ENCODE results near the gene ATP1B2. TPM values are rescaled to one million over a fixed set of nuclear protein-coding genes. Genes with fewer than 3 reads are reported as not detected.

Gene ATP1B2
- total RNA-seq, 1 experiment from 2014 or later = not detected

DNA sequence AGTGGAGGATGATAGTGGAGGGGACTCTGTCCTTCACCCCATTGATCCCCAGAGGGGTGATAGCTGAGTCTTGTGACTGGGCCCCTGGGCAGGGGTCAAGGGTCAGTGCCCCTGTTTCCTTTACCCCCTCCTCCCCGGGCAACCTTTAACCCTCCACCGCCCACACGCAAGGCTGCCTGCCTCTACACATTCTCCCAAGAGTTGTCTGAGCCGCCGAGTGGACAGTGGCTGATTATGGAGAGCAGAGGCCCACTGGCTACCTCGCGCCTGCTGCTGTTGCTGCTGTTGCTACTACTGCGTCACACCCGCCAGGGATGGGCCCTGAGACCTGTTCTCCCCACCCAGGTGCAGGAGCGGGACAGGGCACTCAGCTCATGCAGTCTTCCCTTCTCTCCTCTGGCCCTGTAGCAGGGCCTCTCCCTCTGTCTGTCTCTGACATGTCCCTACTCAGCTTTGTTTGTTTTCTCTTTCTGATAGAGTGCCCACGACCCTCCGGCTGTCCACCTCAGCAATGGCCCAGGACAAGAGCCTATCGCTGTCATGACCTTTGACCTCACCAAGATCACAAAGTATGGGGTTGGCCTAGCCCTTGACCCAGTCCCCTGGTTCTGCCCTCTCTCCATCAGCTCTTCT is 20.7 kb upstream of the ATP1B2 start, which contains the start of gene SHBG:
Gene SHBG, plus strand, starts transcription at position 197 of the 633 bp plus-strand sequence. Its CDS starts 38 bp downstream, at position 235.
- no peak for ATAC-seq
- H3K36me3 ChIP-seq (ENCODE audit: control insufficient read depth in 1 of 2, insufficient read depth in 2 of 2, low read length in 2 of 2) = no peaks in the 10 kb centered on the region
- POLR2A ChIA-PET = interaction anchor here (1.6 to 3.7 kb wide), 2 partner anchors 15 to 57 kb away, joined by 4 to 31 read pairs; partner anchors contain the start of genes FXR2, TP53 and WRAP53

GRCh38 chr17:7631398-7632380 is 19.0 kb upstream of the ATP1B2 start:
- Histone ChIP-seq H3K36me3 (ENCODE audit: control insufficient read depth in 1 of 2, insufficient read depth in 2 of 2, low read length in 2 of 2) (no peaks in the 10 kb centered on the region), H3K27ac (ENCODE audit: low read depth, low read length) (no peak overlapping the region; the same call in 1 of the 2 replicates), H3K27me3 (ENCODE audit: insufficient read depth, low read length) (no peaks in the 10 kb centered on the region), H3K4me3 (replicated peaks in 1 of 2; ENCODE audit: low read depth in 1 of 2, low read length in 2 of 2) (no peak overlapping the region), H3K9me2 (ENCODE audit: insufficient read depth) (no peaks in the 10 kb centered on the region), H4K20me1 (ENCODE audit: insufficient read depth) (no peaks in the 10 kb centered on the region), H2AFZ (ENCODE audit: low read depth, low read length, poor library complexity, severe bottlenecking) (no peak overlapping the region), H3K9ac (ENCODE audit: low read length) (no peak overlapping the region), H3K4me2 (ENCODE audit: low read length) (no peak overlapping the region), H3K4me1 (ENCODE audit: control insufficient read depth in 1 of 2, insufficient read depth in 2 of 2, low read length in 2 of 2) (peaks cover 4 to 15% of the 10 kb centered on the region in 2 experiments), H3K9me3 (ENCODE audit: control insufficient read depth in 1 of 2, insufficient read depth in 1 of 2, low read depth in 1 of 2, low read length in 2 of 2) (no peaks in the 10 kb centered on the region), H3K79me2 (ENCODE audit: insufficient read depth, low read length) (peaks cover 3% of the 10 kb centered on the region; the same call in 1 of the 2 replicates)
- ChIA-PET RAD21 (ENCODE audit: low non-redundant PET in 1 of 2, low total read pairs in 2 of 2, uncharacterized antibody in 2 of 2, unreplicated experiment in 2 of 2) (interaction anchor here (0.8 to 1.0 kb wide), 3 partner anchors 45 to 56 kb away, joined by 3 to 5 read pairs (median 3); partner anchors contain the start of gene TP53 (in 2 of the 2)), POLR2A (interaction anchor here (1.0 to 3.7 kb wide), 3 partner anchors 10 to 55 kb away, joined by 5 to 31 read pairs (median 6); partner anchors contain the start of genes MPDU1, TP53 and WRAP53), CTCF (interaction anchor here (0.6 to 5.4 kb wide), 10 partner anchors 8 to 410 kb away, joined by 3 to 54 read pairs (median 4); partner anchors contain the start of genes FXR2, TP53 and WRAP53)
- TF ChIP-seq EGR1 (IDR thresholded peaks at IDR 0.05; ENCODE audit: low read depth) (no peak), FOSL1 (IDR thresholded peaks at IDR 0.05; ENCODE audit: low read depth) (no peak), POLR2AphosphoS5 (IDR thresholded peaks at IDR 0.05; ENCODE audit: low read depth, low read length) (no peak), ZBTB33 (IDR thresholded peaks at IDR 0.05; ENCODE audit: extremely low read depth, insufficient replicate concordance, low read length) (no peak), TCF7L2 (IDR thresholded peaks at IDR 0.05; ENCODE audit: borderline replicate concordance, extremely low read depth, insufficient read depth, insufficient read length) (no peak), CEBPB (IDR thresholded peaks at IDR 0.05; ENCODE audit: low read depth) (no peak)
- DNase-seq (ENCODE audit: low read depth, low spot score) (no peak), ATAC-seq (no peak)
- intact Hi-C loops (cut with micrococcal nuclease) = loop anchor here (1.0 to 5.0 kb wide), 2 partner anchors 56 to 426 kb away; partner anchors contain the start of gene TP53
- no TSS peak for BruUV-seq (replicated peaks)

More for the DNA sequence above, 20.7 kb upstream of the ATP1B2 start, which contains the start of gene SHBG:
- RAD21 ChIA-PET (ENCODE audit: low non-redundant PET in 1 of 2, low total read pairs in 2 of 2, uncharacterized antibody in 2 of 2, unreplicated experiment in 2 of 2) = no interaction called here
- Histone ChIP-seq H3K4me2 (ENCODE audit: low read length) (no peak within 1 kb of the TSS), H3K4me3 (replicated peaks in 1 of 2; ENCODE audit: low read depth in 1 of 2, low read length in 2 of 2) (no peak within 1 kb of the TSS), H2AFZ (ENCODE audit: low read depth, low read length, poor library complexity, severe bottlenecking) (no peak within 1 kb of the TSS), H4K20me1 (ENCODE audit: insufficient read depth) (no peaks in the 10 kb centered on the region), H3K27me3 (ENCODE audit: insufficient read depth, low read length) (no peaks in the 10 kb centered on the region), H3K4me1 (ENCODE audit: control insufficient read depth in 1 of 2, insufficient read depth in 2 of 2, low read length in 2 of 2) (peaks cover 4 to 20% of the 10 kb centered on the region in 2 experiments), H3K79me2 (ENCODE audit: insufficient read depth, low read length) (peaks cover 5% of the 10 kb centered on the region; the same call in 1 of the 2 replicates), H3K9me2 (ENCODE audit: insufficient read depth) (no peaks in the 10 kb centered on the region), H3K9ac (ENCODE audit: low read length) (no peak within 1 kb of the TSS), H3K9me3 (ENCODE audit: control insufficient read depth in 1 of 2, insufficient read depth in 1 of 2, low read depth in 1 of 2, low read length in 2 of 2) (no peaks in the 10 kb centered on the region), H3K27ac (ENCODE audit: low read depth, low read length) (no peak within 1 kb of the TSS)
- no TSS peak for BruUV-seq (replicated peaks)
- CTCF ChIA-PET = interaction anchor here (0.7 to 5.4 kb wide), 2 partner anchors 43 to 57 kb away, joined by 3 to 54 read pairs; partner anchors contain the start of genes TP53 and WRAP53
- intact Hi-C loops (cut with micrococcal nuclease) = loop anchor here (5.0 kb wide), 1 partner anchor 427 kb away; no protein-coding TSS in a partner anchor
- no peak for DNase-seq (ENCODE audit: low read depth, low spot score)
- no peak for TF ChIP-seq POLR2AphosphoS5 (IDR thresholded peaks at IDR 0.05; ENCODE audit: low read depth, low read length)
- TF ChIP-seq ZFX (IDR thresholded peaks at IDR 0.05) = no peak
- TF ChIP-seq SIN3A (IDR thresholded peaks at IDR 0.05; ENCODE audit: low read depth) = no peak
- no peak for TF ChIP-seq SRF (IDR thresholded peaks at IDR 0.05; ENCODE audit: low read depth)

Data from HCT116 (cell line).